ENCODE results near the gene GPR141. TPM values are rescaled to one million over a fixed set of nuclear protein-coding genes. Genes with fewer than 3 reads are reported as not detected.

The GPR141 gene
- total RNA-seq, 6 experiments from 2014 or later, result not detected

- no peak overlapping the region for H3K4me3 Mint-ChIP-seq
- no peaks in the 10 kb centered on the region for H3K4me1 Mint-ChIP-seq (ENCODE audit: low read depth)
- H3K27me3 Mint-ChIP-seq (ENCODE audit: insufficient read depth), result no peaks in the 10 kb centered on the region
- peaks cover 47% of the 10 kb centered on the region for H3K9me3 Mint-ChIP-seq
- TF ChIP-seq CTCF (IDR thresholded peaks at IDR 0.05), result no peak
- H3K27ac Mint-ChIP-seq, result no peak overlapping the region
- peaks cover 9% of the 10 kb centered on the region; the same call in 1 of the 2 replicates for H3K36me3 Mint-ChIP-seq (ENCODE audit: low read depth)
- no peak for DNase-seq
These were observed 87.3 kb downstream of the GPR141 start for GRCh38 chr7:37770838-37771237.

- Mint-ChIP-seq H3K4me3 (no peak overlapping the region), H3K27me3 (ENCODE audit: insufficient read depth) (no peaks in the 10 kb centered on the region), H3K36me3 (ENCODE audit: low read depth) (peaks cover 9% of the 10 kb centered on the region; the same call in 1 of the 2 replicates), H3K9me3 (peaks cover 48% of the 10 kb centered on the region), H3K4me1 (ENCODE audit: low read depth) (no peaks in the 10 kb centered on the region), H3K27ac (no peak overlapping the region)
- no peak for DNase-seq
- no peak for TF ChIP-seq CTCF (IDR thresholded peaks at IDR 0.05)
These were observed 87.8 kb downstream of the GPR141 start for GRCh38 chr7:37771342-37771741.

GRCh38 chr7:37771801-37772200, 88.2 kb downstream of the GPR141 start:
- TF ChIP-seq CTCF (IDR thresholded peaks at IDR 0.05), result no peak
- no peak overlapping the region for H3K27ac Mint-ChIP-seq
- DNase-seq, result no peak
- H3K4me3 Mint-ChIP-seq, result no peak overlapping the region
- peaks cover 48% of the 10 kb centered on the region for H3K9me3 Mint-ChIP-seq
- H3K4me1 Mint-ChIP-seq (ENCODE audit: low read depth), result no peaks in the 10 kb centered on the region
- H3K36me3 Mint-ChIP-seq (ENCODE audit: low read depth), result peaks cover 9% of the 10 kb centered on the region; the same call in 1 of the 2 replicates
- H3K27me3 Mint-ChIP-seq (ENCODE audit: insufficient read depth), result no peaks in the 10 kb centered on the region

GRCh38 chr7:37775921-37776320, 92.4 kb downstream of the GPR141 start:
- no peak for DNase-seq
- H3K36me3 Mint-ChIP-seq (ENCODE audit: low read depth), result peaks cover 9% of the 10 kb centered on the region; the same call in 1 of the 2 replicates
- no peak overlapping the region for H3K4me3 Mint-ChIP-seq
- no peaks in the 10 kb centered on the region for H3K27me3 Mint-ChIP-seq (ENCODE audit: insufficient read depth)
- TF ChIP-seq CTCF (IDR thresholded peaks at IDR 0.05), result no peak
- H3K9me3 Mint-ChIP-seq, result peaks cover 70% of the 10 kb centered on the region
- no peak overlapping the region for H3K27ac Mint-ChIP-seq
- no peaks in the 10 kb centered on the region for H3K4me1 Mint-ChIP-seq (ENCODE audit: low read depth)

GRCh38 chr7:37781156-37781555, 97.6 kb downstream of the GPR141 start:
- no peak overlapping the region for H3K4me3 Mint-ChIP-seq
- TF ChIP-seq CTCF (IDR thresholded peaks at IDR 0.05), result no peak
- H3K27me3 Mint-ChIP-seq (ENCODE audit: insufficient read depth), result no peaks in the 10 kb centered on the region
- no peak overlapping the region for H3K27ac Mint-ChIP-seq
- H3K9me3 Mint-ChIP-seq, result peaks cover 63% of the 10 kb centered on the region
- no peaks in the 10 kb centered on the region for H3K4me1 Mint-ChIP-seq (ENCODE audit: low read depth)
- no peak for DNase-seq
- H3K36me3 Mint-ChIP-seq (ENCODE audit: low read depth), result peaks cover 6% of the 10 kb centered on the region; the same call in 1 of the 2 replicates

- no peak overlapping the region for H3K4me3 Mint-ChIP-seq
- H3K36me3 Mint-ChIP-seq (ENCODE audit: low read depth), result peaks cover 6% of the 10 kb centered on the region; the same call in 1 of the 2 replicates
- no peaks in the 10 kb centered on the region for H3K27me3 Mint-ChIP-seq (ENCODE audit: insufficient read depth)
- no peak for DNase-seq
- peaks cover 53% of the 10 kb centered on the region for H3K9me3 Mint-ChIP-seq
- TF ChIP-seq CTCF (IDR thresholded peaks at IDR 0.05), result no peak
- no peak overlapping the region for H3K27ac Mint-ChIP-seq
- H3K4me1 Mint-ChIP-seq (ENCODE audit: low read depth), result no peaks in the 10 kb centered on the region
These were observed 98.6 kb downstream of the GPR141 start for GRCh38 chr7:37782166-37782565.
